Lower lobe of right lung (tissue), 2 donors: ENCODE results near the gene SLC46A3. TPM values are rescaled to one million over a fixed set of nuclear protein-coding genes. Genes with fewer than 3 reads are reported as not detected.

Source experiments
- ATAC-seq, 2 donors: fragments of 200-7000 bp; cut with Tn5 transposase; one replicate each; pipeline ENCODE4 v1.9.1; 2020 to 2022; ENCODE audit warnings: mild to moderate bottlenecking in 2 of 2, moderate library complexity in 2 of 2
- DNase-seq: peaks from one replicate; pipeline ENCODE4 v3.0.0-alpha.2; 2020
- H3K27ac ChIP-seq: fragments of 200-600 bp; one replicate; pipeline ENCODE4 v1.8.0; 2022
- H3K27me3 ChIP-seq: fragments of 200-600 bp; one replicate; pipeline ENCODE4 v1.8.0; 2022; ENCODE audit warnings: low read depth
- H3K36me3 ChIP-seq: fragments of 200-600 bp; one replicate; pipeline ENCODE4 v1.8.0; 2022; ENCODE audit warnings: mild to moderate bottlenecking
- H3K4me1 ChIP-seq: fragments of 200-600 bp; one replicate; pipeline ENCODE4 v1.8.0; 2022
- H3K4me3 ChIP-seq: fragments of 200-600 bp; one replicate; pipeline ENCODE4 v1.8.0; 2022; ENCODE audit warnings: mild to moderate bottlenecking
- H3K9me3 ChIP-seq: fragments of 200-600 bp; one replicate; pipeline ENCODE4 v1.8.0; 2022
- CTCF ChIP-seq: fragments of 200-600 bp; IDR thresholded peaks from one replicate; pipeline ENCODE4 v1.8.0; 2022; ENCODE audit warnings: antibody characterized with exemption, mild to moderate bottlenecking
- intact Hi-C: fragments of 100-400 bp; cut with DNase I; formaldehyde crosslinking; loops from one replicate; pipeline ENCODE4 v1.11.0; 2022
- total RNA-seq: library from RNA; stranded (reverse); fragmentation: NEBNext Ultra II Directional; extraction: Animal tissue kit (Norgen Biotek cat#: 25700); gene quantifications from one replicate; pipeline ENCODE4 v1.2.1, GENCODE V29; 2021
- donor health status: DM: no; HTN: yes; CAD: no; lungs with severe emphysema.

The SLC46A3 gene
- total RNA-seq, 1 donor from 2014 or later, result 22.7 TPM

- peak overlapping the region; percentile 81 for H3K4me3 ChIP-seq
- no peaks in the 10 kb centered on the region for H3K9me3 ChIP-seq
- peaks cover 31% of the 10 kb centered on the region for H3K4me1 ChIP-seq
- no peaks in the 10 kb centered on the region for H3K27me3 ChIP-seq
- TF ChIP-seq CTCF, result no peak
- no peak for DNase-seq
- peak; percentile 33 to 37 for ATAC-seq
- H3K36me3 ChIP-seq, result peaks cover 7% of the 10 kb centered on the region
- H3K27ac ChIP-seq, result peak overlapping the region; percentile 97
- intact Hi-C loops, result no loop called here
These were observed 601 bp downstream of the SLC46A3 start for GRCh38 chr13:28718196-28718542.

- intact Hi-C loops, result no loop called here
- TF ChIP-seq CTCF, result no peak
- H3K27me3 ChIP-seq, result no peaks in the 10 kb centered on the region
- H3K9me3 ChIP-seq, result no peaks in the 10 kb centered on the region
- peaks cover 31% of the 10 kb centered on the region for H3K4me1 ChIP-seq
- H3K4me3 ChIP-seq, result no peak overlapping the region
- ATAC-seq, result no peak
- peaks cover 7% of the 10 kb centered on the region for H3K36me3 ChIP-seq
- peak overlapping the region; percentile 37 for H3K27ac ChIP-seq
- no peak for DNase-seq
These were observed 1.6 kb downstream of the SLC46A3 start for GRCh38 chr13:28717170-28717569.

GRCh38 chr13:28716511-28716910, 2.3 kb downstream of the SLC46A3 start:
- intact Hi-C loops, result no loop called here
- DNase-seq, result no peak
- no peaks in the 10 kb centered on the region for H3K27me3 ChIP-seq
- peaks cover 31% of the 10 kb centered on the region for H3K4me1 ChIP-seq
- peak overlapping the region; percentile 37 for H3K27ac ChIP-seq
- ATAC-seq, result no peak
- H3K36me3 ChIP-seq, result peaks cover 7% of the 10 kb centered on the region
- no peak for TF ChIP-seq CTCF
- H3K4me3 ChIP-seq, result no peak overlapping the region
- no peaks in the 10 kb centered on the region for H3K9me3 ChIP-seq

- DNase-seq (no peak), ATAC-seq (no peak)
- H3K9me3 ChIP-seq, result no peaks in the 10 kb centered on the region
- TF ChIP-seq CTCF, result no peak
- intact Hi-C loops, result no loop called here
- peaks cover 15% of the 10 kb centered on the region for H3K36me3 ChIP-seq
- no peaks in the 10 kb centered on the region for H3K27me3 ChIP-seq
- H3K27ac ChIP-seq, result no peak overlapping the region
- H3K4me1 ChIP-seq, result peaks cover 29% of the 10 kb centered on the region
- H3K4me3 ChIP-seq, result no peak overlapping the region
These were observed 4.1 kb downstream of the SLC46A3 start for GRCh38 chr13:28714651-28715050.

GRCh38 chr13:28710161-28710560, 8.6 kb downstream of the SLC46A3 start:
- no peak overlapping the region for H3K27ac ChIP-seq
- peaks cover 6% of the 10 kb centered on the region for H3K4me1 ChIP-seq
- DNase-seq (no peak), ATAC-seq (no peak)
- H3K9me3 ChIP-seq, result no peaks in the 10 kb centered on the region
- intact Hi-C loops, result no loop called here
- H3K27me3 ChIP-seq, result no peaks in the 10 kb centered on the region
- TF ChIP-seq CTCF, result no peak
- no peak overlapping the region for H3K4me3 ChIP-seq
- peaks cover 18% of the 10 kb centered on the region for H3K36me3 ChIP-seq
